Measurements from ENCODE around the gene PLA2G2D.

PLA2G2D gene

DNA sequence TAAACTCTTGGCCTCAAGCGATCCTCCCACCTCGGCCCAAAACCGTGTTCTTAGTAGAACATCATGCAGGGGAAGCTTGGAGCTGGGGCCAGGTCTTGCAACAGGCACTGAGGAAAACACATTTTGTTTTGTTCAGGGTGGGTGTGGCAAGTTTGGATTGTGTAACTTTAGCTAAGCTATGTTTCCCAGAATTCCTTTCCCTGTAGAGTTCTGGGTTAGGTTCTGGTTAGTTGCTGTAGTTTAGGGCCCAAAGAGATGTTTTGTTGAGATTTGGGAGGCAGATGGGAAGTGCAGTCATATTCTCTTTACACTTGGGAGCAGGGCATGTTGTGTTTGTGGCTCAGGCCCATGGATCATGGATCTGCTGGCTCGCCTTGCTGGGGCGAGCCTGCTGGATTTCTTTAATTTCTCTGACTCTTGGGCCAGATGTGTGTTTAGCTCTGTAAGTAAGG is 25.4 kb downstream of the PLA2G2D start:
- Histone ChIP-seq H3K9me3 (ENCODE audit: low read length) (no peaks in the 10 kb centered on the region), H3K4me3 (ENCODE audit: low read depth in 1 of 2, low read length in 2 of 2) (no peak overlapping the region), H3K9ac (ENCODE audit: low read length) (no peak overlapping the region), H3K27me3 (ENCODE audit: control insufficient read depth in 1 of 2, insufficient read depth in 2 of 2, low read length in 2 of 2) (no peaks in the 10 kb centered on the region), H3K4me1 (ENCODE audit: insufficient read depth, low read length) (peaks cover 3% of the 10 kb centered on the region), H3K27ac (ENCODE audit: low read depth, low read length) (no peak overlapping the region), H3K36me3 (ENCODE audit: insufficient read depth, low read length) (peaks cover 3% of the 10 kb centered on the region)

DNA sequence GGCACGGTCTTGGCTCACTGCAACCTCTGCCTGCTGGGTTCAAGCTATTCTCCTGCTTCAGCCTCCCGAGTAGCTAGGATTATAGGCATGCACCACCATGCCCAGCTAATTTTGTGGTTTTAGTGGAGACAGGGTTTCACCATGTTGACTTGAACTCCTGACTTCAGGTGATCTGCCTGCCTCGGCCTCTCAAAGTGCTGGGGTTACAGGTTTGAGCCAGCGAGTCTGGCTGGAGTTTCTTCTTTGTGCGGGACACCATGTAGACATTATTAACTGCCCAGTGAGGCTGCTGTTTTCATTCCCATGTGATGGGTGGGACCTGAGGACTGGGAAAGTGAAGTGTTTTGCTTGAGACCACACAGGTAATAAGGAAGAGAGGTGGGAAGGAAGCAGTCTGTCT is 26.0 kb downstream of the PLA2G2D start:
- Histone ChIP-seq H3K27me3 (ENCODE audit: control insufficient read depth in 1 of 2, insufficient read depth in 2 of 2, low read length in 2 of 2) (no peaks in the 10 kb centered on the region), H3K27ac (ENCODE audit: low read depth, low read length) (no peak overlapping the region), H3K9me3 (ENCODE audit: low read length) (no peaks in the 10 kb centered on the region), H3K36me3 (ENCODE audit: insufficient read depth, low read length) (peaks cover 3% of the 10 kb centered on the region), H3K4me1 (ENCODE audit: insufficient read depth, low read length) (peaks cover 3% of the 10 kb centered on the region), H3K9ac (ENCODE audit: low read length) (no peak overlapping the region), H3K4me3 (ENCODE audit: low read depth in 1 of 2, low read length in 2 of 2) (no peak overlapping the region)

DNA sequence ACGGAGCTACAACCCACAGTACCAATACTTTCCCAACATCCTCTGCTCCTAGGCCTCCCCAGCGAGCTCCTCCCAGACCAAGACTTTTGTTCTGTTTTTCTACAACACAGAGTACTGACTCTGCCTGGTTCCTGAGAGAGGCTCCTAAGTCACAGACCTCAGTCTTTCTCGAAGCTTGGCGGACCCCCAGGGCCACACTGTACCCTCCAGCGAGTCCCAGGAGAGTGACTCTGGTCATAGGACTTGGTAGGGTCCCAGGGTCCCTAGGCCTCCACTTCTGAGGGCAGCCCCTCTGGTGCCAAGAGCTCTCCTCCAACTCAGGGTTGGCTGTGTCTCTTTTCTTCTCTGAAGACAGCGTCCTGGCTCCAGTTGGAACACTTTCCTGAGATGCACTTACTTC is 28.7 kb downstream of the PLA2G2D start:
- no peak overlapping the region for H3K4me3 ChIP-seq (ENCODE audit: low read depth in 1 of 2, low read length in 2 of 2)
- peaks cover 15% of the 10 kb centered on the region for H3K36me3 ChIP-seq (ENCODE audit: insufficient read depth, low read length)
- H3K4me1 ChIP-seq (ENCODE audit: insufficient read depth, low read length) = peaks cover 2% of the 10 kb centered on the region
- H3K27me3 ChIP-seq (ENCODE audit: control insufficient read depth in 1 of 2, insufficient read depth in 2 of 2, low read length in 2 of 2) = no peaks in the 10 kb centered on the region
- no peak overlapping the region for H3K9ac ChIP-seq (ENCODE audit: low read length)
- no peaks in the 10 kb centered on the region for H3K9me3 ChIP-seq (ENCODE audit: low read length)
- H3K27ac ChIP-seq (ENCODE audit: low read depth, low read length) = no peak overlapping the region

DNA sequence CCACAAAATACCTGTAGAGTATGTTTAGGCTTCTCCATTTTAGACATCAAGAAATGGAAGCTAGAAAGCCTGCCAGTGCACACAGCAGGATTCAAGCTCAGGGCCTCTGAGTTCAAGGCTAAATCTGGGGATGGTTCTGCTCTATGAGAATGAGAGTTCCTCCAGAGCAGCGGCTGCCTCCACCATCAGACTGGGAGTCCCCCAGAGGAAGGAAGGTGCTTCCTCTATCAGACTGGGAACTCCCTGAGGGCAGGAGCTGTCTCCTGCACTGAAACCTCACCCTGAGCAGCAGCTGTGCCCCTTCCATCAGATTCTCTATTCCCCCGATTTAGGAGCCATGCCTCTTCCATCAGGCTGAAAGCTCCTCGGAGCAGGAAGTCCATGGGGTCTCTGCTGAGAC is 29.2 kb downstream of the PLA2G2D start:
- Histone ChIP-seq H3K36me3 (ENCODE audit: insufficient read depth, low read length) (peaks cover 15% of the 10 kb centered on the region), H3K27me3 (ENCODE audit: control insufficient read depth in 1 of 2, insufficient read depth in 2 of 2, low read length in 2 of 2) (no peaks in the 10 kb centered on the region), H3K9me3 (ENCODE audit: low read length) (no peaks in the 10 kb centered on the region), H3K27ac (ENCODE audit: low read depth, low read length) (no peak overlapping the region), H3K4me3 (ENCODE audit: low read depth in 1 of 2, low read length in 2 of 2) (no peak overlapping the region), H3K4me1 (ENCODE audit: insufficient read depth, low read length) (no peaks in the 10 kb centered on the region), H3K9ac (ENCODE audit: low read length) (no peak overlapping the region)

DNA sequence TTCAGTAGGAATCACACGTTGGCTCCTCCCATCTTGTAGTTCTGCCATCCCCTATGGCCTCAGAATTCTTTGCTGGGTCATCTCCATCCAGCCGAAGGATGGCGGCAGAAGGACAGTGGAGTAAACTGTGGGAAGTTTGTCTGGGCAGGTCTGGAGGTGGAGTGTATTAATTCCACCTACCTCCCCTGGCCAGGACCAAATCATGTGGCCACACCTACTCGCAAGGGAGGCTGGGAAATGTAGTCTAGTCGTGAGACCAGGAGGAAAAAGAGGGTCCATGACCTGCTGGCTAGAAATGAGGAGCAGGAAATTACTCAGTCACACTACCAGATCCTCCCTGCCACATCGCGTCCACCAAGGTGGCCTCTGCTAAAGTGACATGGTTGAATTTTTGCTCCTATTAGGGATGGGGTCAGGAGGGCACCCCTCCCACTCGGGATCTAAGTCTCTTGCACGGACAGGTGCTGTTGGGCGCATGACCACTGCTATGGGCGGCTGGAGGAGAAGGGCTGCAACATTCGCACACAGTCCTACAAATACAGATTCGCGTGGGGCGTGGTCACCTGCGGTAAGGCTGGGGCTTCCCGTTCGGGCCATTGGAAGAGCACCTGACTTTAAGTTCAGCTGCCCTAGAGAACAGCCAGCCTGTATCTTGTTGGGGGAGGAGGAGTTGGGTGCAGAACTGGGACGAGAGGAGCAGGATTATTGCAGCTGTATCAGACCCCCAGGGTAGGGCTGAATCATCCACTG is 29.8 kb downstream of the PLA2G2D start:
- Histone ChIP-seq H3K27ac (ENCODE audit: low read depth, low read length) (no peak overlapping the region), H3K4me1 (ENCODE audit: insufficient read depth, low read length) (no peaks in the 10 kb centered on the region), H3K36me3 (ENCODE audit: insufficient read depth, low read length) (peaks cover 15% of the 10 kb centered on the region), H3K4me3 (ENCODE audit: low read depth in 1 of 2, low read length in 2 of 2) (no peak overlapping the region), H3K27me3 (ENCODE audit: control insufficient read depth in 1 of 2, insufficient read depth in 2 of 2, low read length in 2 of 2) (no peaks in the 10 kb centered on the region), H3K9ac (ENCODE audit: low read length) (no peak overlapping the region), H3K9me3 (ENCODE audit: low read length) (no peaks in the 10 kb centered on the region)

DNA sequence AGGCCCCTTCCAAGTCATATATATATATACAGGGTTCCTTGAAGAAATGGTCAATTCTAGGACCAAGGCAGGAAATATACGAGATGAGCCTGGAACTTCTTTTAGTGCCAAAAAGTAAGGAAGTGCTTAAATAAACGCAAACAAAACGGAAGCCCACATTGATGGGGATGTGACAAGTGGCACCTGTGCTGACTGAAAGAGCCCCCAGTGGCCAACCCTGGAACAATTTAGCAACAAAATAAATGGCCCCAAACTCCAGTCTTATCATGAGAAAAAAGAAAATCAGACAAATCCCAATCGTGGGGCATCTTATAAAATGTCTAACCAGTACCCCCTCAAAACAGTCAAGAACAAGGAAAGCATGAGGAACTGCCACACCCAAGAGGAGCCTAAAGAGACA is 31.7 kb downstream of the PLA2G2D start:
- no peaks in the 10 kb centered on the region for H3K9me3 ChIP-seq (ENCODE audit: low read length)
- H3K36me3 ChIP-seq (ENCODE audit: insufficient read depth, low read length) = peaks cover 15% of the 10 kb centered on the region
- no peak overlapping the region for H3K27ac ChIP-seq (ENCODE audit: low read depth, low read length)
- no peaks in the 10 kb centered on the region for H3K27me3 ChIP-seq (ENCODE audit: control insufficient read depth in 1 of 2, insufficient read depth in 2 of 2, low read length in 2 of 2)
- no peak overlapping the region for H3K9ac ChIP-seq (ENCODE audit: low read length)
- H3K4me3 ChIP-seq (ENCODE audit: low read depth in 1 of 2, low read length in 2 of 2) = no peak overlapping the region
- H3K4me1 ChIP-seq (ENCODE audit: insufficient read depth, low read length) = no peaks in the 10 kb centered on the region

DNA sequence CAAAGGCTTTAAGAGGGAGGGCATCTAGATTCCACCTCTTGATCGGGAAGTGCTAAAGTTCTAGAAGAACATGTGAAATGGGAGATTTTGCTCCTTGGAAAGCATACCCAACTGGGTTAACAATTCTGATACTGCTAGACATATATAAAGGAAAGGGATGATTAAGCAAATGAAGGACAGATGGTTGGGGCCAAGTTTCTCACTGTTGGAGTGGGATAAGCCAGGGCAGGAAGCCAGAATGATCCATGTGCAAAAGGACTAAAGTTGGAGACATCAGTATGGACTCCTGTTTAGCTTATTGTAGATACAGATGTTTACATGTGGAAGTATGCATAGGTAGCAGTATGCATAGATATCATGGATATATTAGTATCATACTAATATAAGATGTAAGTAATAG is 32.5 kb downstream of the PLA2G2D start:
- Histone ChIP-seq H3K4me3 (ENCODE audit: low read depth in 1 of 2, low read length in 2 of 2) (no peak overlapping the region), H3K4me1 (ENCODE audit: insufficient read depth, low read length) (no peaks in the 10 kb centered on the region), H3K27ac (ENCODE audit: low read depth, low read length) (no peak overlapping the region), H3K9ac (ENCODE audit: low read length) (no peak overlapping the region), H3K27me3 (ENCODE audit: control insufficient read depth in 1 of 2, insufficient read depth in 2 of 2, low read length in 2 of 2) (no peaks in the 10 kb centered on the region), H3K9me3 (ENCODE audit: low read length) (no peaks in the 10 kb centered on the region), H3K36me3 (ENCODE audit: insufficient read depth, low read length) (peaks cover 15% of the 10 kb centered on the region)

DNA sequence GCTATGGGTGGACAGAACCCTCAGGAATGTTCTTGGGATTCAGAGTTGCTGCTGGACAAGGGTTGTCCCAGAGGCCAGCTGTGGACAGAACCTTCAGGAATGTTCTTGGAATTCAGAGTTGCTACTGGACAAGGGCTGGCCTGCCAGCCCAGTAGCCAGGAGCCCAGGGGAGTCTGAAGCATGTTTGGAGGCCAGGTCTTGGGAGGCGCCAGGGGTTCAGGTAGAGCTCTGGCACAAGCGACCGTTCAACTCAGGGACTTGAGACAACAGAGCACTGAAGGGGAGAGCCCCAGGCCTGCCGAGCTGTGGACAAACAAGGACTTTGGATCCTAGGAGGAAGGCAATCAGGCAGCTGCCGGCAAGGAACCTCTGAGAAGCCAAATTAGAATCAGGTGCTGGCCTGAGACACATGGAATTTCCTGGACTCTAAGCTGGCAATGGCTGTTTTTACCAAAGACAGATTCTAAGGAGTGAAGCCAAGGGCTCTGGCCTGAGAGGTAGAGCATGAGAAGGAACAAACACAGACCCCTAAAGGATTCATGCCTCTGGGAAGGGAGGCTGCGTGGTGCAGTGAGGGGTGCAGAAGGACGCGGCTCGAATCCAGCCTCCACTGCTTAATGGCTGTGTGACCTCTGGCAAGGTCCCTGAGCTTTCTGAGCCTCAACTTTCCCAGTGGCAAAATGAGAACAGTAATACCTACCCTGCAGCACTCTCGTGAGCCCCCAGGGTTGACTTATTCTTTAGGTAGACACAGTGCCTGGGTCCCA is 36.0 kb downstream of the PLA2G2D start:
- Histone ChIP-seq H3K27ac (ENCODE audit: low read depth, low read length) (no peak overlapping the region), H3K36me3 (ENCODE audit: insufficient read depth, low read length) (peaks cover 11% of the 10 kb centered on the region), H3K4me3 (ENCODE audit: low read depth in 1 of 2, low read length in 2 of 2) (no peak overlapping the region), H3K9me3 (ENCODE audit: low read length) (no peaks in the 10 kb centered on the region), H3K27me3 (ENCODE audit: control insufficient read depth in 1 of 2, insufficient read depth in 2 of 2, low read length in 2 of 2) (no peaks in the 10 kb centered on the region), H3K9ac (ENCODE audit: low read length) (no peak overlapping the region), H3K4me1 (ENCODE audit: insufficient read depth, low read length) (peaks cover 4% of the 10 kb centered on the region)

DNA sequence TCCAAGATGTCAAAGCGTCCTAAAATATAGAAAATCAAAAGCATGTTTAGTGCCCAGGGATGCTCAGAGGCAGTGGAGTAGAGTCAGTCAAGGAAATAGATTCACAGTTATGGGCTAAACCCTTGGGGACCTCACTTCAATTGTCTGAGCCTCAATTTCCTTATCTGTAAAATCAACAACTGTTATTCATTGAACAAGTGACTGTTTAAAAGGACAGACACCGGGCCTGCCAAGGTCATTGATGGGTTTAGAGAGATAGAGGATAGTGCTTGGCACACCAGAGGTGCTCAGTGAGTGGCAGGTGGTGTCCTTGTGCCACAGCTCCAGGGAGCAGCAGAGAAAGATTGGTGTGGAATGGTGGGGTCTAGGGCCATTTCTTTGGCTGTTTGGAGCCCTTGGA is 36.6 kb downstream of the PLA2G2D start:
- no peak overlapping the region for H3K9ac ChIP-seq (ENCODE audit: low read length)
- H3K27me3 ChIP-seq (ENCODE audit: control insufficient read depth in 1 of 2, insufficient read depth in 2 of 2, low read length in 2 of 2) = no peaks in the 10 kb centered on the region
- H3K27ac ChIP-seq (ENCODE audit: low read depth, low read length) = no peak overlapping the region
- no peaks in the 10 kb centered on the region for H3K9me3 ChIP-seq (ENCODE audit: low read length)
- H3K4me1 ChIP-seq (ENCODE audit: insufficient read depth, low read length) = peaks cover 4% of the 10 kb centered on the region
- no peak overlapping the region for H3K4me3 ChIP-seq (ENCODE audit: low read depth in 1 of 2, low read length in 2 of 2)
- peaks cover 11% of the 10 kb centered on the region for H3K36me3 ChIP-seq (ENCODE audit: insufficient read depth, low read length)

DNA sequence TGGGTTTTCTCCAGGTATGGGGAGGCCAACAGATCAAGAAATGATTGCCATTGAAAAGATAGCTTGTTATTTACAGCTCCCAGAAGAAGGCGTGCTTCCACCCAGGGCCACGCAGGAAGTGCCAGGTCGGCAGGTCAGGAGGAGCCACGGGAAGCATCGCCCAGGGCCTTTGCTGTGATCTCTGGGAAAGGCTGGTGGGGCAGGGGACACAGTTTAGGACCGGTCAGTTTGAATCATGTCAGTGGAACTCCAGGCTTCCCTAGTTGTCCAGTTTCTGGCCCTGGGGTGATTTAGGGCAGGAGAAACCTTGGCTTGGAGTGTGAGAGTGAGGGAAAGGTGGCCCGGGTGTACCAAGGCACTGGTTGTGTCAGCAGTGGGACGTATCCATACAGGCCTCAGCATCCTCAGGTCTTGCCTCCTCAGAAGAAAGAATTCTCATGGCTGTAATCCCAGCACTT is 38.0 kb downstream of the PLA2G2D start:
- Histone ChIP-seq H3K27me3 (ENCODE audit: control insufficient read depth in 1 of 2, insufficient read depth in 2 of 2, low read length in 2 of 2) (no peaks in the 10 kb centered on the region), H3K4me3 (ENCODE audit: low read depth in 1 of 2, low read length in 2 of 2) (no peak overlapping the region), H3K36me3 (ENCODE audit: insufficient read depth, low read length) (peaks cover 10% of the 10 kb centered on the region), H3K4me1 (ENCODE audit: insufficient read depth, low read length) (peaks cover 4% of the 10 kb centered on the region), H3K9ac (ENCODE audit: low read length) (no peak overlapping the region), H3K9me3 (ENCODE audit: low read length) (no peaks in the 10 kb centered on the region), H3K27ac (ENCODE audit: low read depth, low read length) (no peak overlapping the region)

DNA sequence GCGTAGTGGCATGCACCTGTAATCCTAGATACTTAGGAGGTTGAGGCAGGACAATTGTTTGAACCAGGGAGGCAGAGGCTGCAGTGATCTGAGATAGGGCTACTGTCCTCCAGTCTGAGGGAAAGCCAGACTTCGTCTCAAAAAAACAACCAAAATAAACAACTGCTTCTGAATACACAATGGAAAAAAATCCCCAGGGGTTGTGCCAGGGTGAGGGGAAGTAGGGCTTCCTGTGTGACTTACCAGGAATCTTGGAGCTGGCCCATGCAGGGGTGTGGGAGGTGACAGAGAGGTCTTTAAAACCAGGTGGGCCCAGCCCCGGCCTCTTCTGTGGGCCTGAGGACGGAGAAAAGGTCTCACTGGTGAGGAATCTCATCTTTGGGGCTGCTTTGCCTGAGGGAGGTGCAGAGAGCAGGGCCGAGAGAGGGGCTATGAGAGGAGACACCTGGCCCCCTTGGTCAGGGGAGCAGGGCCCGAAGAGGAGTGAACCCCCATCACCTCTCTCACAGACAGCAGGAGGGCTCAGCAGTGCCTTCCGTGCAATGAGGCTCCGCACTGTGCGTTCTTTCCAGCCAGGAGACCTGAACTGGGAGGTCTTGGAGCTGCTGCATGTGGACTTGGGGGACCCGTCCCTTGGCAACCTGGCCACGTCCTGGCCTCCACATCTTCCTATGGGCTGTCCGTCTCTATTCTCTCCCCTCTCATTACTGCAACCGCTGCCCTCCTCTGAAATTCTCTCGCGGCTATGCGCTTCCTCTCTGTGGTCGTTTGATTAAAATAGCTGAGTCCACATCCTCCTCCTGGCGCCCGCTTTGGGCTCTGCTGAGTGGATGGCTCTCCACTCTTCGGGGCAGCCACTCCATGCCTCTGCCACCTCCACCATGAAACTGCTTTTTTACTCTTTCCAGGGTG is 38.6 kb downstream of the PLA2G2D start:
- no peaks in the 10 kb centered on the region for H3K27me3 ChIP-seq (ENCODE audit: control insufficient read depth in 1 of 2, insufficient read depth in 2 of 2, low read length in 2 of 2)
- no peak overlapping the region for H3K4me3 ChIP-seq (ENCODE audit: low read depth in 1 of 2, low read length in 2 of 2)
- H3K9ac ChIP-seq (ENCODE audit: low read length) = no peak overlapping the region
- H3K27ac ChIP-seq (ENCODE audit: low read depth, low read length) = no peak overlapping the region
- no peaks in the 10 kb centered on the region for H3K9me3 ChIP-seq (ENCODE audit: low read length)
- H3K4me1 ChIP-seq (ENCODE audit: insufficient read depth, low read length) = peaks cover 4% of the 10 kb centered on the region
- H3K36me3 ChIP-seq (ENCODE audit: insufficient read depth, low read length) = peaks cover 4% of the 10 kb centered on the region

Data from muscle layer of colon (tissue), 2 donors.